HG02870 (cell line): ENCODE results near the gene SPANXD.
"Not testable (repeated sequence)": the region's sequence is repeated elsewhere in the genome, so short reads cannot be mapped to it uniquely, and the experiment has no call there.

Experiments used
- ATAC-seq: cut with Tn5 transposase; IDR thresholded peaks from one replicate; pipeline ENCODE4 v1.9.1; 2021; ENCODE audit warnings: mild to moderate bottlenecking, moderate library complexity; ENCODE audit not compliant: unreplicated experiment

SPANXD gene, protein sequence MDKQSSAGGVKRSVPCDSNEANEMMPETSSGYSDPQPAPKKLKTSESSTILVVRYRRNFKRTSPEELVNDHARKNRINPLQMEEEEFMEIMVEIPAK

DNA sequence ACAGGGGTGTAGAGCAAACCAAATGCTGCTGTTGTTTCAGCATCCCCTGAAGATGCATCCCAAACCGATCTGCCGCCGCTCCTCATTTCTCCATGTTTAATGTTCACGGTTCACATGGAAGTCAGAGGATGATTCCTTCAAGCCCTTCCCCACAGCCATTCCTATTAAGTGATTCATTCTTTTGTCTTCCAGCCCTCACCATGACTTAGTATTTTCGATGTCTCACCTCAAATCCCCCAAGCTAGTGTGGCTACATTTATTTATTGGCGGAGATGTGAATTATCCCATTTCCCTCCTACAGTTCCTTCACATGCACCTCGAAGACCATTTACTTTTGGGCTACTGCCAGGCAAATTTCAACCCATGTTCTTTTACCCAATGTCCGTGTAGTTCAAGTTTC, at the start of gene SPANXD:
TSS of gene SPANXD (minus strand) at position 101 of the 400 bp plus-strand sequence. CDS start 334 bp downstream, outside the sequence.
- ATAC-seq = not testable (repeated sequence)

DNA sequence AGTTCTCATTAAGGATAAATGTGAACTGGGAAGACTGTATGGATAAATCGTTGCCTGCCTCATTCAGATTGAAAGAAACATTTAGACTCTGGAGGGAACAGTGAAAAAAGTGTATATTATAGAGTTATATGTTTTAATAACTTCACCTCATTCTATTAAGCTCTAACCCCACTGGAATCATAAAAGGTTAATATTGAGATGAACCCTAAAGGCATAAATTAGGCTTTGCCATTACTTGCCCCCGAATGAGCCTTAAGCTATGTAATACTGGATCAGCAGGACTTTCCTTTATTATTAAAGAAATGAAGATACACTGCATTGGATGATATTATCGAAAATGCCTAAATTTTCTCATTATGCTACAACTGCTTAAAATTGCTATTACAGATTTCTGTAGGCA, 44.1 kb upstream of the SPANXD start:
- ATAC-seq = no peak

DNA sequence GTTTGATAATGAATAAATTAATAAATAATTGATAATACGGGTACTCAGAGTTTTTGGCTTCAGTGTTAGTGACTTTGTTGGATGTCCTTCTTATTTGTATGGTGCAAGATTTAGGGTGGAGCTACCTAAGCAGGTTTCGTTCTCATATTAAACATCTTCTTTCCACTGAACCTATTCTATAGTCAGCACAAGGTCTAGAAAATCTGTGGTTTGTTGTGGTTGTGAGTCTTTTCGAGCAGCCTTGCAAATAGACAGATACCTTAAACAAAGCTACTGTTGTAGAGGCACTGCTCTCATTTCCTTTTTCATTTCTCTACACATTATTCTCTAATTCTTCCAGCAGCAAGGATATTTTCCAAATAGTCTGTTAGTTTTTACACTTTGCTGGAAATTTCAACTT, 38.1 kb upstream of the SPANXD start:
- ATAC-seq = no peak

GRCh38 chrX:141733371-141733770, 34.8 kb upstream of the SPANXD start:
- ATAC-seq = no peak

GRCh38 chrX:141732031-141732430, 33.5 kb upstream of the SPANXD start:
- no peak for ATAC-seq

- no peak for ATAC-seq
These were observed 25.6 kb upstream of the SPANXD start for GRCh38 chrX:141724186-141724585.

GRCh38 chrX:141714680-141715079, 16.1 kb upstream of the SPANXD start:
- no peak for ATAC-seq

- ATAC-seq = no peak
These were observed 2.5 kb upstream of the SPANXD start for GRCh38 chrX:141701072-141701471.

DNA sequence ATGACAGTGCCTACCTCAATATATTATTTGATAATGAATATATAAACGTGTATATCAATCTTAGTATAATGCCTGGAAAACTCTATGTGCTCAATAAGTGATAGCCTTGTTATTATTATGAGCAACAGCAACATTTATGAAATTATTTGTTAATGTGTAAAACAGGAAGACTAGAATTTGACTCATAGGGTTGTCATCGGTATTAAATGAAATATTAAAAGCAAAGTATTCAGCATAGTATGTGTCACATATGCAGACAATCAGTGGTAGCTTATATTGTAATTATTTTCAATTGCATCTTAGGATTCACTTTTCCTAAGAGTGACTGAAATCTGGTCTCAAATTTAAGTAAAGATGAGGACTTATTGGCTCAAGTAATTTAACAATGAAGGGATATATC, 24.6 kb downstream of the SPANXD start:
- ATAC-seq = no peak

- ATAC-seq = no peak
These were observed 28.9 kb downstream of the SPANXD start for GRCh38 chrX:141669689-141670088.

- no peak for ATAC-seq
These were observed 30.2 kb downstream of the SPANXD start for GRCh38 chrX:141668371-141668770.

- no peak for ATAC-seq
These were observed 35.8 kb downstream of the SPANXD start for GRCh38 chrX:141662781-141663180.

DNA sequence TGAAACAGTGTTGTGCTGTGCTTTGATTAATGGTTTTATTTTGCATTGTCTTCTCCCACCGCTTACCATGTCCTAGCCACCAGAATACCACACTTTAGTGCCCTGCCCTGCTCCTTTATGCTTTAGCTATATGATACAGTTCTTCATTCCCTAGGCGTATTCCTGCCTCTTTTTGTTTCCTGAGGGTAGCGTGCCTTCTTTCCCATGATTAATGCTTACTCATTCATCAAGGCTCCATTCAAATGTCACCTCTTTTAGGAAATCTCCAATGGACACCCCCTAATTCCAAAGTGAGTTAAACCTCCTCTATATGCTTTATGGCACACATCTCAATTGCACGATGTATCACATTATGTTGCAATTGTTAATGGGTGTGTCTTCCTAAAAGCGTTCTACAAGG, 46.3 kb downstream of the SPANXD start:
- ATAC-seq = no peak
